Testis (tissue), 3 donors: Measurements from ENCODE around the gene ELK4. TPM values are rescaled to one million over a fixed set of nuclear protein-coding genes. Genes with fewer than 3 reads are reported as not detected.

ENCODE experiments used
- DNase-seq: peaks from one replicate; pipeline ENCODE4 v3.0.0-alpha.2; 2019
- H3K27ac ChIP-seq, 2 donors: fragments of 200-600 bp; sonication (generic); one replicate each; pipeline ENCODE4 v1.5.1; 2019
- H3K27me3 ChIP-seq: fragments of 200-600 bp; sonication (generic); one replicate; pipeline ENCODE4 v1.5.1; 2019
- H3K36me3 ChIP-seq: fragments of 200-600 bp; sonication (generic); one replicate; pipeline ENCODE4 v1.5.1; 2017; ENCODE audit warnings: low read depth; ENCODE audit errors: missing control alignments
- H3K4me1 ChIP-seq: fragments of 200-600 bp; sonication (generic); one replicate; pipeline ENCODE4 v1.5.1; 2019
- H3K4me3 ChIP-seq, 2 donors: fragments of 200-600 bp; sonication (generic); one replicate each; pipeline ENCODE4 v1.5.1; 2017 to 2019
- H3K9me3 ChIP-seq: fragments of 200-600 bp; sonication (generic); one replicate; pipeline ENCODE4 v1.5.1; 2017
- CTCF ChIP-seq, 3 experiments: fragments of 450-650 bp in 2 of 3; fragments of 200-600 bp in 1 of 3; sonication (generic) in 1 of 3; IDR thresholded peaks; one replicate each; pipeline ENCODE4 v1.5.1; 2016 to 2019; ENCODE audit warnings: antibody characterized with exemption in 3 of 3, mild to moderate bottlenecking in 2 of 3, moderate library complexity in 1 of 3
- POLR2A ChIP-seq: fragments of 450-650 bp; IDR thresholded peaks from one replicate; pipeline ENCODE4 v1.6.1; 2017; ENCODE audit warnings: antibody characterized with exemption, mild to moderate bottlenecking, moderate library complexity
- WGBS, 2 donors: methylation state at CpG; one replicate each; pipeline ENCODE4 v1.1.5; 2018; 5-methylcytosine and 5-hydroxymethylcytosine counted together
- intact Hi-C: fragments of 100-400 bp; cut with DNase I; formaldehyde crosslinking; loops from one replicate; pipeline ENCODE4 v1.15.1; 2023; ENCODE audit warnings: low total_unique reads
- polyA plus RNA-seq: library from polyadenylated mRNA; stranded (reverse); fragments of 350-450 nt; fragmentation: Illumina TruSeq; extraction: RNeasy Lipid Tissue Mini Kit (QIAGEN cat#74804); gene quantifications from one replicate; pipeline ENCODE4 v1.2.3, GENCODE V29; 2014; ENCODE audit warnings: low read depth, low replicate concordance; ENCODE audit not compliant: insufficient read depth
- total RNA-seq, 2 donors: library from RNA; depleted of rRNA; stranded (reverse); fragments of >200 nt; gene quantifications; one replicate each; pipeline ENCODE4 v1.2.3, GENCODE V29; 2016

Gene ELK4
- total and polyA plus RNA-seq, 3 donors from 2014 or later = 20.4 to 25.4 (median 20.5) TPM

GRCh38 chr1:205580140-205580922 is 51.5 kb downstream of the ELK4 start:
- Histone ChIP-seq H3K4me3 (no peak overlapping the region), H3K27ac (no peak overlapping the region), H3K27me3 (no peaks in the 10 kb centered on the region), H3K9me3 (no peaks in the 10 kb centered on the region), H3K36me3 (no peaks in the 10 kb centered on the region), H3K4me1 (peaks cover 4% of the 10 kb centered on the region)
- no peak for DNase-seq
- intact Hi-C loops = no loop called here
- TF ChIP-seq POLR2A = no peak
- TF ChIP-seq CTCF (IDR thresholded peaks at IDR 0.05) = no peak
- 79 to 94% methylated on average over 12 to 15 of the region's 15 CpGs for WGBS, 2 donors

GRCh38 chr1:205579711-205580110 is 52.1 kb downstream of the ELK4 start:
- Histone ChIP-seq H3K4me3 (no peak overlapping the region), H3K4me1 (peaks cover 4% of the 10 kb centered on the region), H3K27ac (no peak overlapping the region), H3K36me3 (no peaks in the 10 kb centered on the region), H3K9me3 (no peaks in the 10 kb centered on the region), H3K27me3 (no peaks in the 10 kb centered on the region)
- 96 to 100% methylated on average over 3 to 12 of the region's 12 CpGs for WGBS, 2 donors
- intact Hi-C loops = no loop called here
- TF ChIP-seq CTCF (IDR thresholded peaks at IDR 0.05) (no peak), POLR2A (no peak)
- DNase-seq = no peak

GRCh38 chr1:205578780-205579571 is 52.8 kb downstream of the ELK4 start:
- 77 to 79% methylated on average over 8 to 9 of the region's 9 CpGs for WGBS, 2 donors
- Histone ChIP-seq H3K9me3 (no peaks in the 10 kb centered on the region), H3K27ac (no peak overlapping the region), H3K36me3 (no peaks in the 10 kb centered on the region), H3K4me1 (peaks cover 4% of the 10 kb centered on the region), H3K27me3 (no peaks in the 10 kb centered on the region), H3K4me3 (no peak overlapping the region)
- DNase-seq = no peak
- TF ChIP-seq CTCF (IDR thresholded peaks at IDR 0.05) = no peak
- TF ChIP-seq POLR2A = no peak
- intact Hi-C loops = no loop called here

- Histone ChIP-seq H3K4me3 (no peak overlapping the region), H3K27me3 (no peaks in the 10 kb centered on the region), H3K36me3 (no peaks in the 10 kb centered on the region), H3K27ac (no peak overlapping the region), H3K9me3 (no peaks in the 10 kb centered on the region), H3K4me1 (peaks cover 4% of the 10 kb centered on the region)
- 63 to 68% methylated on average over 13 of the region's 13 CpGs for WGBS, 2 donors
- no peak for DNase-seq
- intact Hi-C loops = no loop called here
- TF ChIP-seq POLR2A (no peak), CTCF (IDR thresholded peaks at IDR 0.05) (no peak)
Observed at GRCh38 chr1:205577874-205578658, 53.7 kb downstream of the ELK4 start.
